K562 (cell line): Measurements from ENCODE around the gene PARP1. TPM values are rescaled to one million over a fixed set of nuclear protein-coding genes. Genes with fewer than 3 reads are reported as not detected.

ENCODE experiments used
- ATAC-seq: fragments of 200-7000 bp; cut with Tn5 transposase; 3 replicates; pipeline ENCODE4 v1.9.1; 2020; ENCODE audit warnings: moderate library complexity
- BruUV-seq: library from RNA; stranded (reverse); fragments of 400-500 nt; replicated peaks from 2 replicates; lab custom pipeline; 2021; lab: Mats Ljungman, UMichigan
- CTCF ChIA-PET: fragments of 300-600 bp; formaldehyde crosslinking; extraction: SDS; loops from one replicate; lab custom pipeline; 2021; ENCODE audit warnings: low intra/inter-chr PET ratio; lab: Yijun Ruan, JAX
- POLR2A ChIA-PET: fragments of 300-600, 350-650 bp; sonication (Branson Sonifier 250); formaldehyde crosslinking; extraction: SDS; loops from one replicate; lab custom pipeline; 2021; ENCODE audit warnings: antibody characterized with exemption, inconsistent platforms; lab: Yijun Ruan, JAX
- DNase-seq, 4 experiments: peaks; one replicate each; pipeline versions ENCODE4 v3.0.0 to v3.0.0-alpha.2; 2011 to 2018; ENCODE audit warnings: low spot score in 3 of 4, mixed read lengths in 3 of 4; ENCODE audit errors: extremely low read depth in 1 of 4
- FAIRE-seq: peaks from 2 replicates; lab custom pipeline; 2011; peaks lifted over from hg19 to GRCh38; lab: Jason Lieb, UNC
- H2AFZ ChIP-seq: 2 replicates; pipeline ENCODE4 v1.6.0; 2011; ENCODE audit warnings: low read depth, low read length, control low read depth, inconsistent platforms
- H3K27ac ChIP-seq: fragments of 200-600 bp; 3 replicates; pipeline ENCODE4 v1.8.0; 2011; ENCODE audit warnings: low read depth, mild to moderate bottlenecking, control low read depth, inconsistent platforms, low read length, moderate library complexity, mixed read lengths; ENCODE audit errors: extremely low read depth
- H3K27me3 ChIP-seq, 2 experiments: fragments of 300-600 bp in 1 of 2; 2 replicates in 1 of 2; 3 replicates in 1 of 2; pipeline versions ENCODE4 v1.6.0 to v1.8.0; 2011; ENCODE audit warnings: inconsistent platforms in 2 of 2, low read length in 2 of 2, mild to moderate bottlenecking in 1 of 2, mixed read lengths in 1 of 2, moderate library complexity in 1 of 2; ENCODE audit not compliant: control insufficient read depth in 2 of 2, insufficient read depth in 2 of 2
- H3K36me3 ChIP-seq: fragments of 300-600 bp; 3 replicates; pipeline ENCODE4 v1.8.0; 2011; ENCODE audit warnings: mild to moderate bottlenecking, low read length, inconsistent platforms; ENCODE audit not compliant: control insufficient read depth, insufficient read depth
- H3K4me1 ChIP-seq, 2 experiments: fragments of 200-600 bp in 1 of 2; replicated peaks in 1 of 2; 2 replicates in 1 of 2; 3 replicates in 1 of 2; pipeline versions ENCODE4 v1.5.1 to v1.8.0; 2011; ENCODE audit warnings: inconsistent platforms in 2 of 2, low read length in 2 of 2, mild to moderate bottlenecking in 1 of 2, mixed read lengths in 1 of 2, moderate library complexity in 1 of 2; ENCODE audit not compliant: control insufficient read depth in 2 of 2, insufficient read depth in 2 of 2
- H3K4me2 ChIP-seq: 2 replicates; pipeline ENCODE4 v1.6.1; 2011; ENCODE audit warnings: low read length, control low read depth, inconsistent platforms, mixed read lengths; ENCODE audit not compliant: insufficient read depth
- H3K4me3 ChIP-seq: fragments of 200-600 bp; sonication (generic), shearing (Covaris generic); 2 replicates; pipeline ENCODE4 v1.5.1; 2016; ENCODE audit warnings: control low read depth, inconsistent platforms
- H3K79me2 ChIP-seq: fragments of 200-600 bp; 3 replicates; pipeline ENCODE4 v1.8.0; 2011; ENCODE audit warnings: low read length, inconsistent platforms; ENCODE audit not compliant: control insufficient read depth, insufficient read depth
- H3K9ac ChIP-seq, 2 experiments: 2 replicates each; pipeline versions ENCODE4 v1.6.0 to v1.6.1; 2011; ENCODE audit warnings: low read depth in 2 of 2, low read length in 2 of 2, control low read depth in 1 of 2, inconsistent platforms in 1 of 2, mild to moderate bottlenecking in 1 of 2, mixed read lengths in 1 of 2; ENCODE audit not compliant: insufficient read depth in 1 of 2
- H3K9me1 ChIP-seq: one replicate; pipeline ENCODE4 v1.6.0; 2011; ENCODE audit warnings: inconsistent platforms, mild to moderate bottlenecking, low read length, moderate library complexity; ENCODE audit not compliant: control insufficient read depth, insufficient read depth
- H3K9me3 ChIP-seq: replicated peaks from 2 replicates; pipeline ENCODE4 v1.5.1; 2011; ENCODE audit warnings: low read depth, low read length, inconsistent platforms; ENCODE audit not compliant: control insufficient read depth, insufficient read depth
- H4K20me1 ChIP-seq: replicated peaks from 2 replicates; pipeline ENCODE4 v1.6.1; 2011; ENCODE audit warnings: low read length, inconsistent platforms, mixed read lengths; ENCODE audit not compliant: control insufficient read depth, insufficient read depth
- CREB1 ChIP-seq, 2 experiments: sonication (generic) in 1 of 2; formaldehyde crosslinking in 1 of 2; IDR thresholded peaks; 2 replicates each; pipeline versions ENCODE4 v1.6.1 to v1.8.0; 2012 to 2022; ENCODE audit warnings: inconsistent platforms in 1 of 2, mild to moderate bottlenecking in 1 of 2, missing genetic modification reagents in 1 of 2, moderate library complexity in 1 of 2
- ZNF12 ChIP-seq: sonication (generic); formaldehyde crosslinking; IDR thresholded peaks from 2 replicates; pipeline ENCODE4 v1.4.0; 2020; ENCODE audit warnings: mild to moderate bottlenecking, missing genetic modification reagents
- ZSCAN29 ChIP-seq: fragments of 450-650 bp; IDR thresholded peaks from 2 replicates; pipeline ENCODE4 v1.6.1; 2017
- WGBS: fragments of 100-300 bp; shearing (Covaris generic); methylation state at CpG from one replicate; pipeline ENCODE4 v1.1.6; 2016; ENCODE audit warnings: low coverage, mixed read lengths; ENCODE audit not compliant: insufficient coverage; ENCODE audit errors: missing lambda C conversion rate; 5-methylcytosine and 5-hydroxymethylcytosine counted together
- in situ Hi-C: fragments of 300-500 bp; cut with MboI; formaldehyde crosslinking; loops from 4 replicates; pipeline ENCODE4 v1.15.0; 2018; ENCODE audit warnings: inconsistent platforms, mixed read lengths
- intact Hi-C: fragments of 100-400 bp; cut with micrococcal nuclease; formaldehyde crosslinking; loops from 2 replicates; pipeline ENCODE4 v1.14.2; 2022
- polyA plus RNA-seq, 8 experiments: library from polyadenylated mRNA; depleted of rRNA in 4 of 8; stranded (reverse) in 5 of 8; unstranded in 3 of 8; fragments of >200 nt; fragmentation: Nextera tagmentation in 2 of 8; fragmentation: Illumina TruSeq in 1 of 8; extraction: Ambion mirVana in 2 of 8; extraction: Trizol in 1 of 8; gene quantifications; 2 replicates each; pipeline versions ENCODE4 v1.2.1 to v1.2.3, GENCODE V29; 2011 to 2014; ENCODE audit warnings: inconsistent platforms in 1 of 8, missing spikeins in 1 of 8
- total RNA-seq, 7 experiments: library from RNA; depleted of rRNA in 6 of 7; stranded (reverse); fragments of >200 nt in 6 of 7; fragmentation: Illumina TruSeq in 2 of 7; extraction: Trizol in 2 of 7; gene quantifications; 2 replicates each; pipeline versions ENCODE4 v1.2.1 to v1.2.3, GENCODE V29; 2011 to 2021; ENCODE audit warnings: low replicate concordance in 1 of 7
- TF ChIP-seq, protein P1 (sequence below): IDR thresholded peaks from 2 replicates; pipeline ENCODE4 v1.6.1; 2016; ENCODE audit warnings: missing genetic modification characterization, missing compliant biosample characterization
- TF ChIP-seq, protein P2 (sequence below), 2 experiments: IDR thresholded peaks; 2 replicates each; pipeline ENCODE4 v1.6.1; 2012; ENCODE audit warnings: improper control_type of control experiment in 2 of 2, low read depth in 2 of 2, low read length in 2 of 2, borderline replicate concordance in 1 of 2

The PARP1 gene
- total and polyA plus RNA-seq, 9 of the 15 experiments (the other 6 are each of a cell fraction or from before 2014, with no cell fraction given) = 121 to 306 (median 250) TPM

DNA sequence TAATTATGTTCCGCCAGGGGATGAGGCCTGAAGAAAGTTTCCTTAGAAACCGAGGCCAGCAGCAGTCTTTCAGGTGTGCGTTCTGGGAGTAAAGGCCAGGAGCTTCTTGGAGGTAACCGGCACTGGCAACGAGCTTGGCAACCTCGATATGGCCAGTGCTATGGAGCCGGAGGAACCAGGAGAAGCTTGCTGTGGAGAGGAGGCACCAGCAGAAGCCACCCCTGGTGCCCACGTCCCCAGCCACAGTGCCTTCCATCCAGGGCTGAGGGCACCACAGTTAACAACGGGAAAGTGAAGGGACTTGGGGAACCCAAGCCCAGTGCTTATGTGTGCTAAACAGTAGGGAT is 57.4 kb downstream of the PARP1 start:
- DNase-seq = no peak
- peak overlapping the region; percentile 45; the same call in 1 of the 3 replicates for H3K27ac ChIP-seq
- no peak; the same call in 2 of the 3 replicates for ATAC-seq
- peak overlapping the region; percentile 3 to 87; a peak in 2 of 4 replicates for H3K9ac ChIP-seq
- intact Hi-C loops = no loop called here
- H3K9me3 ChIP-seq = no peaks in the 10 kb centered on the region
- H3K9me1 ChIP-seq = no peaks in the 10 kb centered on the region
- no peak overlapping the region; the same call in 1 of the 2 replicates for H3K4me3 ChIP-seq
- ChIA-PET CTCF (no interaction called here), POLR2A (no interaction called here)
- TF ChIP-seq, protein P1, sequence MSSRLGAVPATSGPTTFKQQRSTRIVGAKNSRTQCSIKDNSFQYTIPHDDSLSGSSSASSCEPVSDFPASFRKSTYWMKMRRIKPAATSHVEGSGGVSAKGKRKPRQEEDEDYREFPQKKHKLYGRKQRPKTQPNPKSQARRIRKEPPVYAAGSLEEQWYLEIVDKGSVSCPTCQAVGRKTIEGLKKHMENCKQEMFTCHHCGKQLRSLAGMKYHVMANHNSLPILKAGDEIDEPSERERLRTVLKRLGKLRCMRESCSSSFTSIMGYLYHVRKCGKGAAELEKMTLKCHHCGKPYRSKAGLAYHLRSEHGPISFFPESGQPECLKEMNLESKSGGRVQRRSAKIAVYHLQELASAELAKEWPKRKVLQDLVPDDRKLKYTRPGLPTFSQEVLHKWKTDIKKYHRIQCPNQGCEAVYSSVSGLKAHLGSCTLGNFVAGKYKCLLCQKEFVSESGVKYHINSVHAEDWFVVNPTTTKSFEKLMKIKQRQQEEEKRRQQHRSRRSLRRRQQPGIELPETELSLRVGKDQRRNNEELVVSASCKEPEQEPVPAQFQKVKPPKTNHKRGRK = 0 out of 2 replicates have a peak, but pooled peaks have one; percentile 31
- TF ChIP-seq ZSCAN29 (no peak), ZNF12 (0 out of 2 replicates have a peak, but pooled peaks have one; percentile 5), CREB1 (IDR thresholded peaks at IDR 0.05) (0 out of 2 replicates have a peak, but pooled peaks have one; percentile 15), CREB1 (CRISPR knock-in tag; IDR thresholded peaks at IDR 0.05) (no peak)
- TF ChIP-seq, protein P2, sequence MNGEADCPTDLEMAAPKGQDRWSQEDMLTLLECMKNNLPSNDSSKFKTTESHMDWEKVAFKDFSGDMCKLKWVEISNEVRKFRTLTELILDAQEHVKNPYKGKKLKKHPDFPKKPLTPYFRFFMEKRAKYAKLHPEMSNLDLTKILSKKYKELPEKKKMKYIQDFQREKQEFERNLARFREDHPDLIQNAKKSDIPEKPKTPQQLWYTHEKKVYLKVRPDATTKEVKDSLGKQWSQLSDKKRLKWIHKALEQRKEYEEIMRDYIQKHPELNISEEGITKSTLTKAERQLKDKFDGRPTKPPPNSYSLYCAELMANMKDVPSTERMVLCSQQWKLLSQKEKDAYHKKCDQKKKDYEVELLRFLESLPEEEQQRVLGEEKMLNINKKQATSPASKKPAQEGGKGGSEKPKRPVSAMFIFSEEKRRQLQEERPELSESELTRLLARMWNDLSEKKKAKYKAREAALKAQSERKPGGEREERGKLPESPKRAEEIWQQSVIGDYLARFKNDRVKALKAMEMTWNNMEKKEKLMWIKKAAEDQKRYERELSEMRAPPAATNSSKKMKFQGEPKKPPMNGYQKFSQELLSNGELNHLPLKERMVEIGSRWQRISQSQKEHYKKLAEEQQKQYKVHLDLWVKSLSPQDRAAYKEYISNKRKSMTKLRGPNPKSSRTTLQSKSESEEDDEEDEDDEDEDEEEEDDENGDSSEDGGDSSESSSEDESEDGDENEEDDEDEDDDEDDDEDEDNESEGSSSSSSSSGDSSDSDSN (IDR thresholded peaks at IDR 0.05; ENCODE audit: borderline replicate concordance in 1 of 2, low read depth in 2 of 2, low read length in 2 of 2) = 0 out of 4 replicates have a peak, but pooled peaks of 1 of the 2 experiments have one; percentile 45
- in situ Hi-C loops = no loop called here
- peaks cover 18 to 20% of the 10 kb centered on the region in 2 experiments for H3K4me1 ChIP-seq
- peak overlapping the region; percentile 49 for H3K4me2 ChIP-seq
- no peaks in the 10 kb centered on the region; the same call in 1 of the 2 replicates for H4K20me1 ChIP-seq
- 38% methylated on average over 9 of the region's 9 CpGs for WGBS
- no peak for FAIRE-seq
- H3K79me2 ChIP-seq = no peaks in the 10 kb centered on the region
- BruUV-seq = no TSS peak
- peaks cover 3% of the 10 kb centered on the region; the same call in 2 of the 3 replicates for H3K36me3 ChIP-seq
- no peaks in the 10 kb centered on the region for H3K27me3 ChIP-seq
- peak overlapping the region; percentile 80 for H2AFZ ChIP-seq
